Measurements from ENCODE around the gene LRG1. TPM values are rescaled to one million over a fixed set of nuclear protein-coding genes. Genes with fewer than 3 reads are reported as not detected.

Gene LRG1
- polyA plus RNA-seq, 1 of the 3 experiments (the other 2 are of a cell fraction), result 0.12 TPM

DNA sequence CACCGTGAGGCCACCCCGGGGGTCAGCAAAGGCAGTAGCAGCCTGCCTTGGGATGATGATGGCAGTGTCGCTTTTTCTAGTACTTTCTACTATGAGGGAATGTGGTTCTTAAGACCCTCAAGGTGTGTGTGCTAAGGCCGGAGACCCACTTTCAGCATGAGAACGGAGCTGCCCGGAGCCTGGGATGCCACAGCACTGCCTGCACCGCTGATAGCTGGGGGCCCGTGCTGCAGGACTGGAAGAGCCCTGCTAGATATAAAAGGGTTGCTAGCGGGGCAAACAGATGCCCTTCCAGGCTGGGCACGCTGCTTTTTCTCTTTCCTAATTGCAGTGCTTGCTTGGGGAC, 36.0 kb downstream of the LRG1 start:
- Histone ChIP-seq H3F3A (replicated peaks; ENCODE audit: insufficient read depth) (peaks cover 3% of the 10 kb centered on the region), H2AFZ (ENCODE audit: low read depth) (no peak overlapping the region), H3K4me2 (no peak overlapping the region), H3K27me3 (ENCODE audit: insufficient read depth) (no peaks in the 10 kb centered on the region), H3K79me2 (ENCODE audit: insufficient read depth) (no peaks in the 10 kb centered on the region), H3K4me3 (ENCODE audit: low read depth in 2 of 2, low read length in 1 of 2) (no peak overlapping the region), H3K9ac (no peak overlapping the region), H3K9me3 (no peaks in the 10 kb centered on the region), H4K20me1 (ENCODE audit: insufficient read depth) (no peaks in the 10 kb centered on the region), H3K36me3 (replicated peaks in 1 of 2; ENCODE audit: control insufficient read depth in 1 of 2, insufficient read depth in 2 of 2, low read length in 1 of 2) (peaks cover 0 to 39% of the 10 kb centered on the region in 2 experiments), H3K4me1 (ENCODE audit: control insufficient read depth in 1 of 2, insufficient read depth in 2 of 2, low read depth in 1 of 2, low read length in 1 of 2) (0 out of 4 replicates have a peak, but pooled peaks cover 0 to 7% of the 10 kb centered on the region in 2 experiments), H3K27ac (ENCODE audit: low read depth in 2 of 2, low read length in 1 of 2) (no peak overlapping the region), H3K9me2 (no peaks in the 10 kb centered on the region)
- TF ChIP-seq ZBTB33 (IDR thresholded peaks at IDR 0.05; ENCODE audit: borderline replicate concordance, low read depth) (no peak), TCF12 (IDR thresholded peaks at IDR 0.05) (no peak), RXRA (IDR thresholded peaks at IDR 0.05; ENCODE audit: borderline replicate concordance, low read depth) (no peak), MXI1 (IDR thresholded peaks at IDR 0.05; ENCODE audit: low read depth, low read length) (no peak), USF2 (IDR thresholded peaks at IDR 0.05; ENCODE audit: borderline replicate concordance, low read depth, low read length) (no peak), YY1 (IDR thresholded peaks at IDR 0.05; ENCODE audit: low read depth) (no peak), PBX3 (IDR thresholded peaks at IDR 0.05) (no peak), CHD2 (IDR thresholded peaks at IDR 0.05; ENCODE audit: low read length, partially characterized antibody) (no peak), RAD21 (IDR thresholded peaks at IDR 0.05; ENCODE audit: low read length) (no peak), USF1 (IDR thresholded peaks at IDR 0.05; ENCODE audit: borderline replicate concordance, low read depth) (no peak), JUND (IDR thresholded peaks at IDR 0.05) (no peak), FOXM1 (IDR thresholded peaks at IDR 0.05; ENCODE audit: low read depth) (no peak), RFX5 (IDR thresholded peaks at IDR 0.05; ENCODE audit: low read length) (no peak)
- TF ChIP-seq, protein P1, sequence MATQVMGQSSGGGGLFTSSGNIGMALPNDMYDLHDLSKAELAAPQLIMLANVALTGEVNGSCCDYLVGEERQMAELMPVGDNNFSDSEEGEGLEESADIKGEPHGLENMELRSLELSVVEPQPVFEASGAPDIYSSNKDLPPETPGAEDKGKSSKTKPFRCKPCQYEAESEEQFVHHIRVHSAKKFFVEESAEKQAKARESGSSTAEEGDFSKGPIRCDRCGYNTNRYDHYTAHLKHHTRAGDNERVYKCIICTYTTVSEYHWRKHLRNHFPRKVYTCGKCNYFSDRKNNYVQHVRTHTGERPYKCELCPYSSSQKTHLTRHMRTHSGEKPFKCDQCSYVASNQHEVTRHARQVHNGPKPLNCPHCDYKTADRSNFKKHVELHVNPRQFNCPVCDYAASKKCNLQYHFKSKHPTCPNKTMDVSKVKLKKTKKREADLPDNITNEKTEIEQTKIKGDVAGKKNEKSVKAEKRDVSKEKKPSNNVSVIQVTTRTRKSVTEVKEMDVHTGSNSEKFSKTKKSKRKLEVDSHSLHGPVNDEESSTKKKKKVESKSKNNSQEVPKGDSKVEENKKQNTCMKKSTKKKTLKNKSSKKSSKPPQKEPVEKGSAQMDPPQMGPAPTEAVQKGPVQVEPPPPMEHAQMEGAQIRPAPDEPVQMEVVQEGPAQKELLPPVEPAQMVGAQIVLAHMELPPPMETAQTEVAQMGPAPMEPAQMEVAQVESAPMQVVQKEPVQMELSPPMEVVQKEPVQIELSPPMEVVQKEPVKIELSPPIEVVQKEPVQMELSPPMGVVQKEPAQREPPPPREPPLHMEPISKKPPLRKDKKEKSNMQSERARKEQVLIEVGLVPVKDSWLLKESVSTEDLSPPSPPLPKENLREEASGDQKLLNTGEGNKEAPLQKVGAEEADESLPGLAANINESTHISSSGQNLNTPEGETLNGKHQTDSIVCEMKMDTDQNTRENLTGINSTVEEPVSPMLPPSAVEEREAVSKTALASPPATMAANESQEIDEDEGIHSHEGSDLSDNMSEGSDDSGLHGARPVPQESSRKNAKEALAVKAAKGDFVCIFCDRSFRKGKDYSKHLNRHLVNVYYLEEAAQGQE (IDR thresholded peaks at IDR 0.05; ENCODE audit: low read depth, low read length), result no peak
- TF ChIP-seq, protein P2, sequence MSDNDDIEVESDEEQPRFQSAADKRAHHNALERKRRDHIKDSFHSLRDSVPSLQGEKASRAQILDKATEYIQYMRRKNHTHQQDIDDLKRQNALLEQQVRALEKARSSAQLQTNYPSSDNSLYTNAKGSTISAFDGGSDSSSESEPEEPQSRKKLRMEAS (IDR thresholded peaks at IDR 0.05; ENCODE audit: low read depth), result no peak
- TF ChIP-seq, protein P3, sequence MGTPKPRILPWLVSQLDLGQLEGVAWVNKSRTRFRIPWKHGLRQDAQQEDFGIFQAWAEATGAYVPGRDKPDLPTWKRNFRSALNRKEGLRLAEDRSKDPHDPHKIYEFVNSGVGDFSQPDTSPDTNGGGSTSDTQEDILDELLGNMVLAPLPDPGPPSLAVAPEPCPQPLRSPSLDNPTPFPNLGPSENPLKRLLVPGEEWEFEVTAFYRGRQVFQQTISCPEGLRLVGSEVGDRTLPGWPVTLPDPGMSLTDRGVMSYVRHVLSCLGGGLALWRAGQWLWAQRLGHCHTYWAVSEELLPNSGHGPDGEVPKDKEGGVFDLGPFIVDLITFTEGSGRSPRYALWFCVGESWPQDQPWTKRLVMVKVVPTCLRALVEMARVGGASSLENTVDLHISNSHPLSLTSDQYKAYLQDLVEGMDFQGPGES (IDR thresholded peaks at IDR 0.05; ENCODE audit: low read depth, low read length), result no peak
- WGBS (ENCODE audit: low lambda C conversion rate), result 100% methylated on average over 2 of the region's 10 CpGs
- DNase-seq, result no peak
- POLR2A ChIA-PET, result interaction anchor here (0.7 to 1.2 kb wide), 2 partner anchors 9 to 29 kb away, joined by 3 to 4 read pairs; no protein-coding TSS in a partner anchor
- CTCF ChIA-PET, result interaction anchor here (4.1 kb wide), 1 partner anchor 20 kb away, joined by 24 read pairs; no protein-coding TSS in a partner anchor

Data from SK-N-SH (cell line).